HG02981 (cell line): ENCODE results near the gene SOX18.

Source experiments
- ATAC-seq: cut with Tn5 transposase; IDR thresholded peaks from one replicate; pipeline ENCODE4 v1.9.1; 2021; ENCODE audit warnings: mild to moderate bottlenecking, moderate library complexity; ENCODE audit not compliant: unreplicated experiment

The SOX18 gene

GRCh38 chr20:64053841-64054661 is 4.6 kb upstream of the SOX18 start:
- ATAC-seq = no peak

GRCh38 chr20:64052987-64053840 is 3.8 kb upstream of the SOX18 start:
- no peak for ATAC-seq

- no peak for ATAC-seq
These were observed 2.9 kb upstream of the SOX18 start for GRCh38 chr20:64052326-64052722.

GRCh38 chr20:64051561-64052325 is 2.3 kb upstream of the SOX18 start:
- ATAC-seq = no peak

- no peak for ATAC-seq
These were observed 1.6 kb upstream of the SOX18 start for GRCh38 chr20:64051033-64051452.

- no peak for ATAC-seq
These were observed 1.0 kb upstream of the SOX18 start for GRCh38 chr20:64050261-64051032.

GRCh38 chr20:64049878-64050260 is 430 bp upstream of the SOX18 start:
- no peak for ATAC-seq

- ATAC-seq = no peak
These were observed 916 bp downstream of the SOX18 start for GRCh38 chr20:64048402-64049044.

- ATAC-seq = no peak
These were observed 1.5 kb downstream of the SOX18 start for GRCh38 chr20:64047968-64048401.

GRCh38 chr20:64047046-64047389 is 2.4 kb downstream of the SOX18 start:
- ATAC-seq = no peak

- ATAC-seq = no peak
These were observed 4.0 kb downstream of the SOX18 start for GRCh38 chr20:64045346-64046011.

- ATAC-seq = no peak
These were observed 4.8 kb downstream of the SOX18 start for GRCh38 chr20:64044484-64045247.

GRCh38 chr20:64043768-64044167 is 5.7 kb downstream of the SOX18 start:
- ATAC-seq = no peak

- ATAC-seq = no peak
These were observed 7.2 kb downstream of the SOX18 start for GRCh38 chr20:64042054-64042781.

GRCh38 chr20:64041781-64042053 is 7.7 kb downstream of the SOX18 start:
- no peak for ATAC-seq

- no peak for ATAC-seq
These were observed 8.2 kb downstream of the SOX18 start for GRCh38 chr20:64041040-64041780.

- no peak for ATAC-seq
These were observed 9.0 kb downstream of the SOX18 start for GRCh38 chr20:64040231-64041039.
